ENCODE data around the gene PRSS16. TPM values are rescaled to one million over a fixed set of nuclear protein-coding genes. Genes with fewer than 3 reads are reported as not detected.

The PRSS16 gene
- total and polyA plus RNA-seq, 2 donors (not counting 3 experiments of a cell fraction or from before 2014, with no cell fraction given): not detected

- no peaks in the 10 kb centered on the region for H3K9me1 ChIP-seq (replicated peaks; ENCODE audit: control insufficient read depth, extremely low read depth, insufficient read depth, low read length)
- H2AFZ ChIP-seq (ENCODE audit: low read depth, low read length): no peak overlapping the region
- H3K4me1 ChIP-seq (ENCODE audit: control insufficient read depth, extremely low read depth, insufficient read depth, low read length): no peaks in the 10 kb centered on the region
- intact Hi-C loops (cut with micrococcal nuclease): no loop called here
- no peak for TF ChIP-seq JUN (IDR thresholded peaks at IDR 0.05; ENCODE audit: borderline replicate concordance, insufficient read depth, insufficient read length, low read depth)
- TF ChIP-seq EZH2 (IDR thresholded peaks at IDR 0.05; ENCODE audit: borderline replicate concordance, low read depth, low read length, severe bottlenecking): no peak
- no peak for TF ChIP-seq FOS (IDR thresholded peaks at IDR 0.05; ENCODE audit: borderline replicate concordance, insufficient read depth, low read length)
- no peak for TF ChIP-seq POLR2A (IDR thresholded peaks at IDR 0.05; ENCODE audit: low read depth, low read length)
- TF ChIP-seq GATA2 (IDR thresholded peaks at IDR 0.05; ENCODE audit: insufficient read depth, insufficient read length, low read depth, low read length): no peak
- TF ChIP-seq MYC (IDR thresholded peaks at IDR 0.05; ENCODE audit: low read depth, low read length): no peak
- no peak for TF ChIP-seq MAX (IDR thresholded peaks at IDR 0.05; ENCODE audit: insufficient read depth, insufficient read length)
- no peak for TF ChIP-seq POLR2AphosphoS5 (IDR thresholded peaks at IDR 0.05; ENCODE audit: insufficient read depth, low read depth, low read length)
- no peak for TF ChIP-seq CTCF (IDR thresholded peaks at IDR 0.05; ENCODE audit: extremely low read depth in 1 of 2, insufficient read depth in 1 of 2, low read depth in 1 of 2, low read length in 2 of 2)
- H3K27ac ChIP-seq (ENCODE audit: insufficient read depth, low read depth, low read length): no peak overlapping the region
- H3K9ac ChIP-seq (replicated peaks; ENCODE audit: extremely low read depth, insufficient read depth, low read length): no peak overlapping the region
- no peak overlapping the region for H3K4me3 ChIP-seq (replicated peaks in 1 of 3; ENCODE audit: insufficient read depth in 1 of 3, low read depth in 1 of 3, low read length in 3 of 3)
- dilution Hi-C loops (cut with MboI; ENCODE audit: extremely low pct_ligation_motif_present, low sequenced_read_pairs): no loop called here
- ChIA-PET POLR2A (no interaction called here), CTCF (interaction anchor here (1.6 kb wide), 1 partner anchor 9 kb away, joined by 3 read pairs; no protein-coding TSS in a partner anchor)
- peak overlapping the region; percentile 35 for H3K4me2 ChIP-seq (ENCODE audit: insufficient read depth, low read length)
- H4K20me1 ChIP-seq (replicated peaks; ENCODE audit: control insufficient read depth, extremely low read depth, insufficient read depth, low read length): no peaks in the 10 kb centered on the region
- no peak for FAIRE-seq
- H3K27me3 ChIP-seq (ENCODE audit: control insufficient read depth in 2 of 2, insufficient read depth in 2 of 2, low read length in 2 of 2): peaks cover 6 to 11% of the 10 kb centered on the region in 2 experiments
- BruUV-seq (replicated peaks): no TSS peak
- H3K9me3 ChIP-seq (replicated peaks; ENCODE audit: control insufficient read depth, insufficient read depth, low read length): no peaks in the 10 kb centered on the region
- H3K79me2 ChIP-seq (ENCODE audit: control insufficient read depth, insufficient read depth, low read length): no peaks in the 10 kb centered on the region
- no peaks in the 10 kb centered on the region for H3K36me3 ChIP-seq (ENCODE audit: control insufficient read depth in 2 of 2, extremely low read depth in 1 of 2, insufficient read depth in 2 of 2, low read length in 2 of 2)
- no peak for DNase-seq (ENCODE audit: low read depth, low spot score)
Observed at GRCh38 chr6:27260369-27260768, 12.9 kb downstream of the PRSS16 start.

Measured in endothelial cell of umbilical vein (primary cell).